ENCODE measurements around the gene EIF2AK3. TPM values are rescaled to one million over a fixed set of nuclear protein-coding genes. Genes with fewer than 3 reads are reported as not detected.

The EIF2AK3 gene
- total RNA-seq, 1 donor from 2014 or later = 28.2 TPM

DNA sequence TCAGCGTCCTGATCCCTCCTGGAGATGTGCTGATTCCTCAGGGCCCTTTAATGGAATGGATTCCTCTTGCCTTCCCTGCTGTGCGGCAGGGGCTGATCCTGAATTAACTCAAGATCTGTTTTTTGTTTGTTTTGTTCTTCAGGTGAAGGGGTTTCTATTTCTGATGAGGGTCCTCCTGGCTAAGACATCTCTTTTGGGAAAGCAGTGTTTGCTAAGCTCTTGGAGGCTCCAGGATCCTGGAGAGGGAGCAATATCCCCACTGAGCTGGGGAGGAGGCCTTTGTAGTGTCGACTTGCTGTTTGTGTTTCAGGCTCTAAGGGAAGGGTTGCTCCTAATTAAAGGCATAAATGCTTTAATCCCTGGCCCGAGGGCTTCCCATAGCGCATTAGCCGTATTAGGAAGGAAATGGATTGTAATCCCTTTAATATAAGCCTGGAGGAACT lies 109.5 kb downstream of the EIF2AK3 start:
- no peak overlapping the region for H3K4me3 Mint-ChIP-seq
- ATAC-seq (ENCODE audit: low read depth) (no peak), DNase-seq (no peak)
- no peak for TF ChIP-seq CTCF (IDR thresholded peaks at IDR 0.05)
- no peak overlapping the region for H3K27ac Mint-ChIP-seq
- H3K4me1 Mint-ChIP-seq = no peaks in the 10 kb centered on the region
- H3K36me3 Mint-ChIP-seq (ENCODE audit: low read depth) = no peaks in the 10 kb centered on the region
- ChIA-PET CTCF (no interaction called here), POLR2A (no interaction called here)
- no peaks in the 10 kb centered on the region for H3K9me3 Mint-ChIP-seq
- H3K27me3 Mint-ChIP-seq = peaks cover 11% of the 10 kb centered on the region
- intact Hi-C loops (cut with micrococcal nuclease) = no loop called here

Other genes with a start within 250 kb of the EIF2AK3 start
- not detected in 2 replicates for gene FOXI3, start 174.8 kb downstream of the EIF2AK3 start, total RNA-seq
- gene RPIA, start 64.2 kb upstream of the EIF2AK3 start, total RNA-seq = 34.9 and 35.9 TPM in 2 replicates